ENCODE data around the gene DCP1B.

DCP1B gene

DNA sequence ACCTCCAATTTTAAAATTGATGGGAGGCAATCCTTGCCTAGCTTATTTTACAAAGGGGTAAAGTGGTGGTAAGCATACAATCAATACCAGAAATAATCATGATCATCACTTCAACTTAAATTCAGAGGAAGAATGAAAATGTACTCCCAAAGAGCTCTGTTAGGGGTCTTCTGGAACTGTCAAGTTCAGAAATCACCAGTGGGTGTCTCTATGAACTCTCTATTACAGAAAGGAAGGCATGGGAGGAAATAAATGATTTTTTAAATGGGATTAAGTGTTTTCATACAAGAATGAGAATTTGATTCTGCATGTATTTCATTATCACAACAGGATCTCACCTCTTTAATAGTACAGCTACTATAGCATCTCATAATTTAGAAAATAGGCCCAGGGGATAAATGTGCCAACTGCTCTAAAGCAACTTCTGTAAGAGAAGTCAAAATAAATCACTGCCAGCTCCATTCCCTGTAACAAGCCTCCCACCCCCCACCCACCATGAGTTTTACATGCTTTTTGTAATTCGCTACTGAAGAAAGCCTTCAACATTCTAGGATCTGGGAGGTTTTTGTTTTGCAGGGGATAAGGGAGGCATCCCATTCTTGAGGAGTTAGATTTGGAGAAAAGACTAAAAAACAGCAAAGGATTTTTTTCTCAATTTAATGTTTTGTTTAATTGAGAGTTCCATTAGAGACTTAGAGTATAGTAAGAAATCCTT, 9.7 kb downstream of the DCP1B start:
- no peak overlapping the region for H3K4me3 ChIP-seq (ENCODE audit: control insufficient read depth, low read depth, low read length)
- DNase-seq (ENCODE audit: low read depth): no peak
- no peak for TF ChIP-seq CTCF (IDR thresholded peaks at IDR 0.05; ENCODE audit: control insufficient read depth, insufficient read depth, low read depth, low read length, missing control alignments)

- DNase-seq (ENCODE audit: low read depth): peak; percentile 78
- TF ChIP-seq CTCF (IDR thresholded peaks at IDR 0.05; ENCODE audit: control insufficient read depth, insufficient read depth, low read depth, low read length, missing control alignments): no peak
- no peak overlapping the region for H3K4me3 ChIP-seq (ENCODE audit: control insufficient read depth, low read depth, low read length)
These were observed 10.3 kb downstream of the DCP1B start for GRCh38 chr12:1993871-1994371.

DNA sequence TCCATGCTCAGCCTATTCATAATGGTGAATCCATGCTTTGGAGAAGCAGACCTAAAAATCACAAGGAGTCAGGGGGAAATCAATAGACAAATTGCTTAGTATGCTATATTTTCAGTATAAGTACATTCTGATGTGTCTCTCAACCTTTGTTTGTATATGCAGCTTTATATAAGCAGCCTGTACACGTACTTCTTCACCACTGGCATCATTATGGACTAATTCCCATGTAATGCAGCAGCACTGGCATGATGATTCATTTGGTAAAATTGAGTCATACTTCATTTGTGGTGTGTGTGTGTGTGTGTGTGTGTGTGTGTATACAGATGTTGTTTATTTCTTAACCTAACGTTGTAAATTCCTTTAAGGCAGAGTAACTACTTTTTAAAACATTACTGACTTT, 10.9 kb downstream of the DCP1B start:
- DNase-seq (ENCODE audit: low read depth): peak; percentile 94
- no peak overlapping the region for H3K4me3 ChIP-seq (ENCODE audit: control insufficient read depth, low read depth, low read length)
- no peak for TF ChIP-seq CTCF (IDR thresholded peaks at IDR 0.05; ENCODE audit: control insufficient read depth, insufficient read depth, low read depth, low read length, missing control alignments)

DNA sequence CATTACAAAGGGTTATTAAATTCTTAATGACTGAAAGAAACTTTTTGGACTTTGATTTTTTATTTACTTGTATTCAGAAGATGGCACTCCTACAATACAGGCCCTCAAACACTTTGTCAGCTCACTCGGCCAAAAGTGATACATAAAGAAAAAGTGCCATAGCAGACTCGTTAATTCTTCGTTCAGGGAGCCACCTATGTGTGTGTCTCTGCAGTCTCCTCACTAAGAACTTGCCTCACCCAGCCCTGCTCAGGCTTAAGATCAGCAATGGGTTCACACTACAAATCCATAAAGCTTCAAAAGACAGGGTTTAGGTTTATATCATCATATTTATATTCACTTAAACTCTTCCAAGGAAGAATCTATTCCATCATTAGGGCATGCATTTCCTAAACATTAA, 11.5 kb downstream of the DCP1B start:
- no peak for DNase-seq (ENCODE audit: low read depth)
- no peak for TF ChIP-seq CTCF (IDR thresholded peaks at IDR 0.05; ENCODE audit: control insufficient read depth, insufficient read depth, low read depth, low read length, missing control alignments)

GRCh38 chr12:1989111-1989510, 15.1 kb downstream of the DCP1B start:
- H3K4me3 ChIP-seq (ENCODE audit: control insufficient read depth, low read depth, low read length): no peak overlapping the region
- TF ChIP-seq CTCF (IDR thresholded peaks at IDR 0.05; ENCODE audit: control insufficient read depth, insufficient read depth, low read depth, low read length, missing control alignments): no peak
- DNase-seq (ENCODE audit: low read depth): no peak

More for the DNA sequence above, 11.5 kb downstream of the DCP1B start:
- H3K4me3 ChIP-seq (ENCODE audit: control insufficient read depth, low read depth, low read length): no peak overlapping the region

- DNase-seq (ENCODE audit: low read depth): no peak
- no peak overlapping the region for H3K4me3 ChIP-seq (ENCODE audit: control insufficient read depth, low read depth, low read length)
- no peak for TF ChIP-seq CTCF (IDR thresholded peaks at IDR 0.05; ENCODE audit: control insufficient read depth, insufficient read depth, low read depth, low read length, missing control alignments)
These were observed 19.5 kb downstream of the DCP1B start for GRCh38 chr12:1984759-1985158.
